Heart left ventricle (tissue), 16 donors: ENCODE data around the gene CRIM1. TPM values are rescaled to one million over a fixed set of nuclear protein-coding genes. Genes with fewer than 3 reads are reported as not detected.

Source experiments
- ATAC-seq, 4 donors: fragments of 200-7000 bp; cut with Tn5 transposase; one replicate each; pipeline ENCODE4 v1.9.1; 2020 to 2022; ENCODE audit warnings: moderate library complexity in 4 of 4, mild to moderate bottlenecking in 3 of 4, moderate number of reproducible peaks in 1 of 4
- DNase-seq, 5 donors: peaks; one replicate each; pipeline ENCODE4 v3.0.0-alpha.2; 2020
- H3K27ac ChIP-seq, 12 donors: fragments of 200-600 bp; sonication (generic) in 4 of 12; one replicate each; pipeline versions ENCODE4 v1.5.0 to v1.8.0; 2016 to 2022; ENCODE audit warnings: mild to moderate bottlenecking in 2 of 12
- H3K27me3 ChIP-seq, 9 donors: fragments of 200-600 bp; sonication (generic) in 2 of 9; one replicate each; pipeline versions ENCODE4 v1.5.1 to v1.8.0; 2016 to 2022; ENCODE audit warnings: mild to moderate bottlenecking in 3 of 9
- H3K36me3 ChIP-seq, 9 donors: fragments of 200-600 bp; sonication (generic) in 2 of 9; one replicate each; pipeline versions ENCODE4 v1.5.0 to v1.8.0; 2018 to 2022; ENCODE audit warnings: mild to moderate bottlenecking in 2 of 9
- H3K4me1 ChIP-seq, 12 donors: fragments of 200-600 bp; sonication (generic) in 4 of 12; one replicate each; pipeline versions ENCODE4 v1.5.0 to v1.8.0; 2016 to 2022; ENCODE audit warnings: mild to moderate bottlenecking in 3 of 12
- H3K4me3 ChIP-seq, 12 donors: fragments of 200-600 bp; sonication (generic) in 4 of 12; one replicate each; pipeline versions ENCODE4 v1.5.0 to v1.8.0; 2017 to 2022; ENCODE audit warnings: mild to moderate bottlenecking in 9 of 12, moderate library complexity in 4 of 12
- H3K9me3 ChIP-seq, 12 donors: fragments of 200-600 bp; sonication (generic) in 4 of 12; one replicate each; pipeline versions ENCODE4 v1.5.0 to v1.8.0; 2016 to 2022; ENCODE audit warnings: mild to moderate bottlenecking in 1 of 12
- CTCF ChIP-seq, 12 donors: fragments of 200-600 bp; sonication (generic) in 4 of 12; IDR thresholded peaks; one replicate each; pipeline versions ENCODE4 v1.5.0 to v1.8.0; 2018 to 2022; ENCODE audit warnings: antibody characterized with exemption in 12 of 12, mild to moderate bottlenecking in 5 of 12
- POLR2A ChIP-seq, 2 donors: fragments of 450-650 bp; IDR thresholded peaks; one replicate each; pipeline ENCODE4 v1.6.1; 2017; ENCODE audit warnings: antibody characterized with exemption in 2 of 2, mild to moderate bottlenecking in 2 of 2, moderate library complexity in 2 of 2
- WGBS, 4 donors: extraction: QIAGEN DNeasy Blood & Tissue Kit in 2 of 4; methylation state at CpG; one replicate each; pipeline versions ENCODE4 v1.1.5 to v1.1.7; 2013 to 2018; 5-methylcytosine and 5-hydroxymethylcytosine counted together
- intact Hi-C, 10 donors: fragments of 100-400 bp; cut with DNase I; formaldehyde crosslinking; loops; one replicate each; pipeline versions ENCODE4 v1.11.1 to v1.14.2; 2022
- polyA plus RNA-seq, 2 donors: library from polyadenylated mRNA; stranded (reverse); fragments of 200-250 nt; gene quantifications; one replicate each; pipeline ENCODE4 v1.2.3, GENCODE V29; 2013
- total RNA-seq, 9 donors: library from RNA; depleted of rRNA in 2 of 9; stranded (reverse); fragments of >200 nt in 2 of 9; fragmentation: NEBNext Ultra II Directional in 3 of 9; extraction: Animal tissue kit (Norgen Biotek cat#: 25700) in 3 of 9; gene quantifications; one replicate each; pipeline versions ENCODE4 v1.1.0 to v1.2.4, GENCODE V29; 2016 to 2023
- donor health status: ischemic (EF 13 %, LVEDD 7.1; RV severe dilation, severe dysfunction).
- donor health status: healthy with polysubstance abuse.
- donor health status: DM: no; HTN: yes; CAD: no.
- donor health status: DM: no; HTN: no; CAD: no.
- donor health status: ischemic (EF 25% LVEDD 6.9; RV normal size, moderate dysfunction).
- donor health status: ischemic (EF 25% LVEDD 5.7; RV mildly dilated, moderate dysfunction).
- donor health status: healthy.
- donor health status: DM: yes; HTN: yes; CAD: no.
- donor health status: ischemic (EF 35%, LVEDD 5.7; RV mildly dilated, moderate dysfunction).
- donor health status: nonischemic (EF 11% LVEDD 7.7; RV severe dilation, severe dysfunction).
- donor health status: DM: yes; HTN: yes; CAD: no.
- donor health status: PGD.
- donor health status: ischemic (EF 29% LVEDD 5.4; RV normal size, mild dysfunction).
- donor health status: nonischemic (EF 23%, LVEDD 6.1; RV moderate dilation, normal function).

CRIM1 gene
- total and polyA plus RNA-seq, 11 donors: 14.7 to 120 (median 81.8) TPM

GRCh38 chr2:36409935-36410334 is 54.4 kb downstream of the CRIM1 start:
- no peaks in the 10 kb centered on the region for H3K27me3 ChIP-seq
- intact Hi-C loops: loop anchor here in 9 of 10 donors (5.0 to 10.0 kb wide), 5 partner anchors 38 to 185 kb away; partner anchors contain the start of genes CRIM1 (in 8 of the 9) and FEZ2 (in 1 of the 9)
- TF ChIP-seq POLR2A (IDR thresholded peaks at IDR 0.05): no peak
- TF ChIP-seq CTCF (IDR thresholded peaks at IDR 0.05): no peak
- no peak overlapping the region for H3K4me3 ChIP-seq
- 29 to 47% (median 44%) methylated on average over 4 of the region's 4 CpGs for WGBS, 4 donors
- no peaks in the 10 kb centered on the region for H3K9me3 ChIP-seq
- DNase-seq (no peak), ATAC-seq (no peak)
- peaks cover 20 to 100% (median 82%) of the 10 kb centered on the region in 12 donors for H3K4me1 ChIP-seq
- peak overlapping the region in 10 of 12 donors; percentile 13 to 69 (median 44) for H3K27ac ChIP-seq
- no peaks in the 10 kb centered on the region for H3K36me3 ChIP-seq

GRCh38 chr2:36410681-36411080 is 55.1 kb downstream of the CRIM1 start:
- Histone ChIP-seq H3K36me3 (no peaks in the 10 kb centered on the region), H3K27me3 (no peaks in the 10 kb centered on the region), H3K9me3 (no peaks in the 10 kb centered on the region), H3K27ac (peak overlapping the region in 11 of 12 donors; percentile 6 to 69 (median 53)), H3K4me3 (no peak overlapping the region), H3K4me1 (peaks cover 20 to 100% (median 89%) of the 10 kb centered on the region in 12 donors)
- intact Hi-C loops: loop anchor here in 5 of 10 donors (5.0 to 10.0 kb wide), 4 partner anchors 47 to 184 kb away; partner anchors contain the start of genes CRIM1 (in 4 of the 5) and FEZ2 (in 1 of the 5)
- ATAC-seq: no peak
- no peak for DNase-seq
- WGBS, 4 donors: 37 to 63% (median 53%) methylated on average over 4 of the region's 4 CpGs
- no peak for TF ChIP-seq POLR2A (IDR thresholded peaks at IDR 0.05)
- no peak for TF ChIP-seq CTCF (IDR thresholded peaks at IDR 0.05)

- ATAC-seq: peak in 1 of 4 donors; percentile 5
- intact Hi-C loops: loop anchor here in 5 of 10 donors (5.0 to 10.0 kb wide), 4 partner anchors 45 to 183 kb away; partner anchors contain the start of genes CRIM1 (in 4 of the 5) and FEZ2 (in 1 of the 5)
Observed at GRCh38 chr2:36411962-36412444, 56.4 kb downstream of the CRIM1 start.

More at GRCh38 chr2:36411962-36412444, 56.4 kb downstream of the CRIM1 start:
- Histone ChIP-seq H3K36me3 (no peaks in the 10 kb centered on the region), H3K27me3 (no peaks in the 10 kb centered on the region), H3K4me3 (no peak overlapping the region), H3K4me1 (peaks cover 20 to 100% (median 93%) of the 10 kb centered on the region in 12 donors), H3K9me3 (no peaks in the 10 kb centered on the region), H3K27ac (peak overlapping the region in 10 of 12 donors; percentile 22 to 63 (median 56))
- no peak for DNase-seq
- peak in 1 of 12 donors; percentile 16 for TF ChIP-seq CTCF (IDR thresholded peaks at IDR 0.05)
- TF ChIP-seq POLR2A (IDR thresholded peaks at IDR 0.05): no peak
- WGBS, 4 donors: 48 to 71% (median 54%) methylated on average over 11 of the region's 11 CpGs
